Astrocyte (in vitro differentiated cells and primary cell): ENCODE data around the gene TMEM191C.
"Not testable (repeated sequence)": the region's sequence is repeated elsewhere in the genome, so short reads cannot be mapped to it uniquely, and the experiment has no call there.

Experiments
- EZH2 ChIP-seq: IDR thresholded peaks from 2 replicates; pipeline ENCODE4 v1.6.1; 2012; ENCODE audit warnings: mild to moderate bottlenecking, low read length, inconsistent platforms; ENCODE audit not compliant: insufficient read depth
- TF ChIP-seq, protein P1 (sequence below): IDR thresholded peaks from 2 replicates; pipeline ENCODE4 v1.5.1; 2011; ENCODE audit warnings: low read depth, mild to moderate bottlenecking, inconsistent platforms, low read length, moderate library complexity; ENCODE audit not compliant: insufficient read depth

GRCh38 chr22:21484039-21484438 lies 16.9 kb downstream of the TMEM191C start:
- TF ChIP-seq, protein P1, sequence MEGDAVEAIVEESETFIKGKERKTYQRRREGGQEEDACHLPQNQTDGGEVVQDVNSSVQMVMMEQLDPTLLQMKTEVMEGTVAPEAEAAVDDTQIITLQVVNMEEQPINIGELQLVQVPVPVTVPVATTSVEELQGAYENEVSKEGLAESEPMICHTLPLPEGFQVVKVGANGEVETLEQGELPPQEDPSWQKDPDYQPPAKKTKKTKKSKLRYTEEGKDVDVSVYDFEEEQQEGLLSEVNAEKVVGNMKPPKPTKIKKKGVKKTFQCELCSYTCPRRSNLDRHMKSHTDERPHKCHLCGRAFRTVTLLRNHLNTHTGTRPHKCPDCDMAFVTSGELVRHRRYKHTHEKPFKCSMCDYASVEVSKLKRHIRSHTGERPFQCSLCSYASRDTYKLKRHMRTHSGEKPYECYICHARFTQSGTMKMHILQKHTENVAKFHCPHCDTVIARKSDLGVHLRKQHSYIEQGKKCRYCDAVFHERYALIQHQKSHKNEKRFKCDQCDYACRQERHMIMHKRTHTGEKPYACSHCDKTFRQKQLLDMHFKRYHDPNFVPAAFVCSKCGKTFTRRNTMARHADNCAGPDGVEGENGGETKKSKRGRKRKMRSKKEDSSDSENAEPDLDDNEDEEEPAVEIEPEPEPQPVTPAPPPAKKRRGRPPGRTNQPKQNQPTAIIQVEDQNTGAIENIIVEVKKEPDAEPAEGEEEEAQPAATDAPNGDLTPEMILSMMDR, result not testable (repeated sequence)
- TF ChIP-seq EZH2, result not testable (repeated sequence)
